AG09319 (cell line): ENCODE data around the gene HSF4.

ENCODE experiments used
- DNase-seq: peaks from one replicate; pipeline ENCODE4 v3.0.0-alpha.2; 2010; ENCODE audit warnings: low read depth; ENCODE audit errors: extremely low read depth
- CTCF ChIP-seq: IDR thresholded peaks from 2 replicates; pipeline ENCODE4 v1.5.1; 2011; ENCODE audit warnings: low read depth, mild to moderate bottlenecking, inconsistent platforms, low read length, moderate library complexity

Gene HSF4

GRCh38 chr16:67177743-67178699 lies 13.5 kb downstream of the HSF4 start:
- TF ChIP-seq CTCF, result no peak

GRCh38 chr16:67179421-67180080 lies 15.0 kb downstream of the HSF4 start:
- DNase-seq, result no peak
- TF ChIP-seq CTCF, result peak; percentile 3; the same call in 1 of the 2 replicates

More at GRCh38 chr16:67177743-67178699, 13.5 kb downstream of the HSF4 start:
- no peak for DNase-seq

- DNase-seq, result no peak
- no peak for TF ChIP-seq CTCF
Observed at GRCh38 chr16:67180166-67180565, 15.6 kb downstream of the HSF4 start.

GRCh38 chr16:67181346-67181745 lies 16.8 kb downstream of the HSF4 start:
- TF ChIP-seq CTCF, result no peak
- peak; percentile 44 for DNase-seq

GRCh38 chr16:67182288-67182687 lies 17.7 kb downstream of the HSF4 start:
- no peak for DNase-seq
- TF ChIP-seq CTCF, result no peak

- DNase-seq, result no peak
- TF ChIP-seq CTCF, result no peak
Observed at GRCh38 chr16:67183284-67183626, 18.7 kb downstream of the HSF4 start.
